HG03159 (cell line): ENCODE measurements around the gene BRF1.
"Not testable (repeated sequence)": the region's sequence is repeated elsewhere in the genome, so short reads cannot be mapped to it uniquely, and the experiment has no call there.

Experiments
- ATAC-seq: cut with Tn5 transposase; IDR thresholded peaks from one replicate; pipeline ENCODE4 v1.9.1; 2021; ENCODE audit warnings: mild to moderate bottlenecking, moderate library complexity; ENCODE audit not compliant: unreplicated experiment

The BRF1 gene

GRCh38 chr14:105292826-105293711 lies 7.7 kb downstream of the BRF1 start:
- ATAC-seq: no peak

- no peak for ATAC-seq
Measured at GRCh38 chr14:105290621-105291346, 10.0 kb downstream of the BRF1 start.

GRCh38 chr14:105288936-105289335 lies 11.9 kb downstream of the BRF1 start:
- not testable (repeated sequence) for ATAC-seq

- no peak for ATAC-seq
Measured at GRCh38 chr14:105287249-105288102, 13.3 kb downstream of the BRF1 start.

GRCh38 chr14:105286759-105287144 lies 14.0 kb downstream of the BRF1 start:
- ATAC-seq: no peak

- ATAC-seq: no peak
Measured at GRCh38 chr14:105285174-105285573, 15.6 kb downstream of the BRF1 start.

GRCh38 chr14:105283899-105284298 lies 16.9 kb downstream of the BRF1 start:
- no peak for ATAC-seq

GRCh38 chr14:105283028-105283427 lies 17.8 kb downstream of the BRF1 start:
- ATAC-seq: no peak

- no peak for ATAC-seq
Measured at GRCh38 chr14:105282098-105282725, 18.6 kb downstream of the BRF1 start.

GRCh38 chr14:105281371-105282097 lies 19.3 kb downstream of the BRF1 start:
- no peak for ATAC-seq

- ATAC-seq: no peak
Measured at GRCh38 chr14:105280525-105280924, 20.3 kb downstream of the BRF1 start.

GRCh38 chr14:105279642-105280361 lies 21.0 kb downstream of the BRF1 start:
- ATAC-seq: no peak

- ATAC-seq: not testable (repeated sequence)
Measured at GRCh38 chr14:105277448-105277847, 23.4 kb downstream of the BRF1 start.

GRCh38 chr14:105275267-105275946 lies 25.4 kb downstream of the BRF1 start:
- no peak for ATAC-seq

- no peak for ATAC-seq
Measured at GRCh38 chr14:105274637-105275036, 26.2 kb downstream of the BRF1 start.

- no peak for ATAC-seq
Measured at GRCh38 chr14:105273062-105273461, 27.7 kb downstream of the BRF1 start.

GRCh38 chr14:105272623-105273022 lies 28.2 kb downstream of the BRF1 start:
- ATAC-seq: no peak

- ATAC-seq: no peak
Measured at GRCh38 chr14:105271224-105271890, 29.4 kb downstream of the BRF1 start.
